Duodenal mucosa (tissue), 2 donors: ENCODE data around the gene BORCS5.

ENCODE experiments used
- H3K27ac ChIP-seq: one replicate; pipeline ENCODE4 v1.7.0; 2013; ENCODE audit warnings: low read depth, low read length
- H3K27me3 ChIP-seq, 2 donors: one replicate each; pipeline ENCODE4 v1.7.0; 2013; ENCODE audit warnings: low read length in 2 of 2, control low read depth in 1 of 2; ENCODE audit not compliant: insufficient read depth in 2 of 2, control insufficient read depth in 1 of 2
- H3K36me3 ChIP-seq, 2 donors: one replicate each; pipeline ENCODE4 v1.7.0; 2013; ENCODE audit warnings: low read length in 2 of 2, control low read depth in 1 of 2; ENCODE audit not compliant: insufficient read depth in 2 of 2, control insufficient read depth in 1 of 2
- H3K4me1 ChIP-seq, 2 donors: one replicate each; pipeline ENCODE4 v1.7.0; 2013; ENCODE audit warnings: low read length in 2 of 2, control low read depth in 1 of 2; ENCODE audit not compliant: insufficient read depth in 2 of 2, control insufficient read depth in 1 of 2
- H3K4me3 ChIP-seq, 2 donors: one replicate each; pipeline ENCODE4 v1.7.0; 2013; ENCODE audit warnings: low read length in 2 of 2, low read depth in 1 of 2
- H3K9ac ChIP-seq, 2 donors: one replicate each; pipeline ENCODE4 v1.7.0; 2013; ENCODE audit warnings: low read length in 2 of 2, low read depth in 1 of 2
- H3K9me3 ChIP-seq, 2 donors: one replicate each; pipeline ENCODE4 v1.7.0; 2013; ENCODE audit warnings: low read length in 2 of 2, control low read depth in 1 of 2; ENCODE audit not compliant: control insufficient read depth in 1 of 2

The BORCS5 gene

DNA sequence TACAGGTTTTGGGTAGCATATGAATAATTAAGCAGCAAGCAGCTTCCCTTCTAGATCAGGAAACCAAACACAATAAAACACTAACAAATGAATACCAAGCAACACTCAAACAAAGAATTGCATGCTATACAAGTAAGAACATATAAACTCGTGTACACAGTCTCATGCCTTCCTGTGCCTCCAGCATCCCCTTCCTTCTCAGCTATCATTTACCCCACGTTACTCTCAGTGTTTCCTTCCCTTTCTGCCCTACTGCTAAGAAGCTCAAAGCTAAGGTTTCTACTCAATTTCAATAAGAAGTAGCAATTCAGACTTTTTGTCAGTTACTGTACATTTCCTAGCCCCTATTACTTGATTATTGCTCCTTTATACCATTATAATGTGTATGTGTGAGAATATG lies 124.8 kb downstream of the BORCS5 start:
- Histone ChIP-seq H3K27ac (no peak overlapping the region), H3K9ac (peak overlapping the region in 1 of 2 donors; percentile 1), H3K4me1 (peaks cover 4 to 5% of the 10 kb centered on the region in 2 donors), H3K27me3 (no peaks in the 10 kb centered on the region), H3K36me3 (peaks cover 23 to 62% of the 10 kb centered on the region in 2 donors), H3K9me3 (no peaks in the 10 kb centered on the region), H3K4me3 (no peak overlapping the region)

GRCh38 chr12:12482150-12482761 lies 125.4 kb downstream of the BORCS5 start:
- H3K9me3 ChIP-seq = no peaks in the 10 kb centered on the region
- peaks cover 20 to 59% of the 10 kb centered on the region in 2 donors for H3K36me3 ChIP-seq
- H3K4me1 ChIP-seq = peaks cover 4 to 5% of the 10 kb centered on the region in 2 donors
- H3K27me3 ChIP-seq = no peaks in the 10 kb centered on the region
- H3K4me3 ChIP-seq = no peak overlapping the region
- peak overlapping the region in 1 of 2 donors; percentile 36 for H3K9ac ChIP-seq
- peak overlapping the region; percentile 26 for H3K27ac ChIP-seq

DNA sequence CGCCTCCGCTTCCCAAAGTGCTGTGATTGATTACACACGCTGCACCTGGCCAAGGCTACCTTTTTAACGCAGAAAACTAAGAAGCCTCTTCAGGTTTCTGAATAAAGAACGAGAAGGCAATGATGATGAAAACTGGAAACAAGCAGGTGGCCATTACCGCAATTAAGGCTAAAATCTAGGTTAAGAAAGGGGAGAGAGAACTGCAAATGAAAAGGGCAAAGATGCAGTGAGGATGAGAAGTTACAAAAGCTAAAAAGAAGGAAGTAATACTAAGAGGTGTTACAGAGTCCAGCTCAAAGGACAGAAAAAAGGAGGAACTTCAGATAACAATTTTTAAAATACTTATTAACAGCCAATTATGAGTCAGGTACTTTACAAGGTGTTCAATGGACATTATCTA lies 126.1 kb downstream of the BORCS5 start:
- H3K9me3 ChIP-seq = no peaks in the 10 kb centered on the region
- peaks cover 20 to 52% of the 10 kb centered on the region in 2 donors for H3K36me3 ChIP-seq
- H3K9ac ChIP-seq = peak overlapping the region in 1 of 2 donors; percentile 36
- H3K4me3 ChIP-seq = no peak overlapping the region
- peaks cover 4 to 5% of the 10 kb centered on the region in 2 donors for H3K4me1 ChIP-seq
- H3K27ac ChIP-seq = no peak overlapping the region
- H3K27me3 ChIP-seq = no peaks in the 10 kb centered on the region

DNA sequence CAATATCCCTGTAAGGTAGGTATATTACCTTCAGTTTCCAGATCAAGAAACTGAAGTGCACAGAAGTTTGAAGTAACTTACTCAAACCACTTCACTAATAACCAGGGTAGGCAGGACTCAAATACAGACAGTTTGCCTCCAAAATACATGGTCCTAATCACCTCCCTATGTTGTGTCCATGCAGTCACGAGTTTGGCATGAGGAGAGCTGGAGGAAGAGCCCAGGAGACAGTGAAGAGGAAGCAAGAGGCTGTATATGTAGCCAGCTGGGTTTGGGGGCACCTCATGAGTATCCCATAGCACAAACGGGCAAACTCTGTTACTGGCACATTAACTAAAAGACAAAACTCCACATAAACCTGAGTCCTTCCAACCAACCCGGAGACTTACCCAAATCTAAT lies 126.6 kb downstream of the BORCS5 start:
- H3K36me3 ChIP-seq = peaks cover 20 to 48% of the 10 kb centered on the region in 2 donors
- H3K27ac ChIP-seq = peak overlapping the region; percentile 23
- H3K4me1 ChIP-seq = peaks cover 4 to 5% of the 10 kb centered on the region in 2 donors
- no peaks in the 10 kb centered on the region for H3K27me3 ChIP-seq
- no peaks in the 10 kb centered on the region for H3K9me3 ChIP-seq
- no peak overlapping the region for H3K4me3 ChIP-seq
- peak overlapping the region in 1 of 2 donors; percentile 24 for H3K9ac ChIP-seq

- Histone ChIP-seq H3K36me3 (peaks cover 9 to 23% of the 10 kb centered on the region in 2 donors), H3K4me3 (no peak overlapping the region), H3K27me3 (no peaks in the 10 kb centered on the region), H3K4me1 (peaks cover 9 to 14% of the 10 kb centered on the region in 2 donors), H3K9ac (no peak overlapping the region), H3K9me3 (no peaks in the 10 kb centered on the region), H3K27ac (no peak overlapping the region)
These were observed 129.9 kb downstream of the BORCS5 start for GRCh38 chr12:12486661-12487240.

- peaks cover 15 to 19% of the 10 kb centered on the region in 2 donors for H3K4me1 ChIP-seq
- H3K9ac ChIP-seq = no peak overlapping the region
- H3K27me3 ChIP-seq = no peaks in the 10 kb centered on the region
- no peak overlapping the region for H3K4me3 ChIP-seq
- no peaks in the 10 kb centered on the region for H3K9me3 ChIP-seq
- no peak overlapping the region for H3K27ac ChIP-seq
- H3K36me3 ChIP-seq = peaks cover 9 to 17% of the 10 kb centered on the region in 2 donors
These were observed 130.6 kb downstream of the BORCS5 start for GRCh38 chr12:12487490-12487889.

- peaks cover 9 to 16% of the 10 kb centered on the region in 2 donors for H3K36me3 ChIP-seq
- no peaks in the 10 kb centered on the region for H3K9me3 ChIP-seq
- no peak overlapping the region for H3K27ac ChIP-seq
- H3K4me1 ChIP-seq = peaks cover 15 to 19% of the 10 kb centered on the region in 2 donors
- no peaks in the 10 kb centered on the region for H3K27me3 ChIP-seq
- no peak overlapping the region for H3K9ac ChIP-seq
- H3K4me3 ChIP-seq = no peak overlapping the region
These were observed 131.4 kb downstream of the BORCS5 start for GRCh38 chr12:12488296-12488695.

- no peak overlapping the region for H3K27ac ChIP-seq
- no peaks in the 10 kb centered on the region for H3K9me3 ChIP-seq
- H3K36me3 ChIP-seq = peaks cover 10 to 16% of the 10 kb centered on the region in 2 donors
- no peak overlapping the region for H3K9ac ChIP-seq
- no peaks in the 10 kb centered on the region for H3K27me3 ChIP-seq
- no peak overlapping the region for H3K4me3 ChIP-seq
- peaks cover 10 to 21% of the 10 kb centered on the region in 2 donors for H3K4me1 ChIP-seq
These were observed 132.1 kb downstream of the BORCS5 start for GRCh38 chr12:12488823-12489550.

GRCh38 chr12:12491606-12492005 lies 134.7 kb downstream of the BORCS5 start:
- no peaks in the 10 kb centered on the region for H3K27me3 ChIP-seq
- H3K27ac ChIP-seq = no peak overlapping the region

GRCh38 chr12:12492547-12492946 lies 135.7 kb downstream of the BORCS5 start:
- no peak overlapping the region for H3K4me3 ChIP-seq
- no peak overlapping the region for H3K9ac ChIP-seq
- H3K27ac ChIP-seq = no peak overlapping the region
- peaks cover 10 to 28% of the 10 kb centered on the region in 2 donors for H3K4me1 ChIP-seq
- peaks cover 9 to 13% of the 10 kb centered on the region in 2 donors for H3K36me3 ChIP-seq
- no peaks in the 10 kb centered on the region for H3K9me3 ChIP-seq
- H3K27me3 ChIP-seq = no peaks in the 10 kb centered on the region

More at GRCh38 chr12:12491606-12492005, 134.7 kb downstream of the BORCS5 start:
- no peak overlapping the region for H3K4me3 ChIP-seq
- peaks cover 10 to 28% of the 10 kb centered on the region in 2 donors for H3K4me1 ChIP-seq
- no peaks in the 10 kb centered on the region for H3K9me3 ChIP-seq
- peaks cover 10 to 17% of the 10 kb centered on the region in 2 donors for H3K36me3 ChIP-seq
- H3K9ac ChIP-seq = no peak overlapping the region
